GM18511 (cell line): ENCODE measurements around the gene GRM7.
A peak's percentile ranks its signal among the peaks of the same experiment; 100 is the strongest.

ENCODE experiments used
- ATAC-seq: cut with Tn5 transposase; IDR thresholded peaks from one replicate; pipeline ENCODE4 v1.9.1; 2021; ENCODE audit warnings: mild to moderate bottlenecking, moderate library complexity; ENCODE audit not compliant: unreplicated experiment

Gene GRM7

GRCh38 chr3:7112523-7113056 is 251.7 kb downstream of the GRM7 start:
- ATAC-seq: no peak

GRCh38 chr3:7144697-7145308 is 283.9 kb downstream of the GRM7 start:
- no peak for ATAC-seq

- no peak for ATAC-seq
Observed at GRCh38 chr3:7146529-7146928, 285.6 kb downstream of the GRM7 start.

- no peak for ATAC-seq
Observed at GRCh38 chr3:7158516-7158915, 297.6 kb downstream of the GRM7 start.

- ATAC-seq: no peak
Observed at GRCh38 chr3:7160689-7161088, 299.8 kb downstream of the GRM7 start.

GRCh38 chr3:7166460-7166859 is 305.5 kb downstream of the GRM7 start:
- ATAC-seq: no peak

GRCh38 chr3:7171493-7171892 is 310.6 kb downstream of the GRM7 start:
- ATAC-seq: no peak

GRCh38 chr3:7172996-7173395 is 312.1 kb downstream of the GRM7 start:
- no peak for ATAC-seq

GRCh38 chr3:7188551-7188950 is 327.6 kb downstream of the GRM7 start:
- ATAC-seq: no peak

GRCh38 chr3:7190095-7190494 is 329.2 kb downstream of the GRM7 start:
- ATAC-seq: peak; percentile 56

- ATAC-seq: no peak
Observed at GRCh38 chr3:7193269-7193668, 332.4 kb downstream of the GRM7 start.

GRCh38 chr3:7194071-7194835 is 333.3 kb downstream of the GRM7 start:
- no peak for ATAC-seq

GRCh38 chr3:7195934-7196333 is 335.0 kb downstream of the GRM7 start:
- ATAC-seq: no peak

- ATAC-seq: no peak
Observed at GRCh38 chr3:7201784-7202183, 340.9 kb downstream of the GRM7 start.

- ATAC-seq: peak; percentile 50
Observed at GRCh38 chr3:7203969-7204847, 343.3 kb downstream of the GRM7 start.

GRCh38 chr3:7204848-7205156 is 343.9 kb downstream of the GRM7 start:
- peak; percentile 47 for ATAC-seq

GRCh38 chr3:7205535-7205934 is 344.6 kb downstream of the GRM7 start:
- peak; percentile 43 for ATAC-seq

GRCh38 chr3:7205962-7206361 is 345.0 kb downstream of the GRM7 start:
- ATAC-seq: peak; percentile 57

- ATAC-seq: no peak
Observed at GRCh38 chr3:7207125-7207524, 346.2 kb downstream of the GRM7 start.

- ATAC-seq: no peak
Observed at GRCh38 chr3:7207928-7208327, 347.0 kb downstream of the GRM7 start.

- ATAC-seq: no peak
Observed at GRCh38 chr3:7209098-7209497, 348.2 kb downstream of the GRM7 start.

- no peak for ATAC-seq
Observed at GRCh38 chr3:7211740-7212139, 350.8 kb downstream of the GRM7 start.
